ENCODE data around the gene C6orf47.

DNA sequence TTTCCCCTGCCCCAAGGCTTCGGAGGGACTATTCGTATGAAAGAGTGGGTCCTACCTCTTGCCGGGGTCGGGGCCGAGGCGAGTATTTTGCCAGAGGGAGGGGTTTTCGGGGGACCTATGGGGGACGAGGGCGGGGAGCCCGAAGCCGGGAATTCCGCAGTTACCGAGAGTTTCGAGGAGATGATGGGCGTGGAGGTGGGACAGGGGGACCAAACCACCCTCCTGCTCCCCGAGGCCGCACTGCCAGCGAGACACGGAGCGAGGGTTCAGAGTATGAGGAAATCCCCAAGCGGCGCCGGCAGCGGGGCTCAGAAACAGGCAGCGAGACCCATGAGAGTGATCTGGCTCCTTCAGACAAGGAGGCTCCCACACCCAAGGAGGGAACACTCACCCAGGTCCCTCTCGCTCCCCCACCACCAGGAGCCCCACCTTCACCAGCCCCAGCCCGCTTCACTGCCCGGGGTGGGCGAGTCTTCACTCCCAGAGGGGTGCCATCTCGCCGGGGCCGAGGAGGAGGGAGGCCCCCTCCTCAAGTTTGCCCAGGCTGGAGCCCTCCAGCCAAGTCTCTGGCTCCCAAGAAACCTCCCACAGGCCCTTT lies 28.8 kb downstream of the C6orf47 start:
- TF ChIP-seq CTCF (IDR thresholded peaks at IDR 0.05) = no peak
- no peak for TF ChIP-seq EP300 (IDR thresholded peaks at IDR 0.05)
- TF ChIP-seq POLR2A (IDR thresholded peaks at IDR 0.05) = no peak
- no peak for TF ChIP-seq POLR2AphosphoS5 (IDR thresholded peaks at IDR 0.05)

Data from sigmoid colon (tissue), 4 donors.